KMS-11 (cell line): ENCODE data around the gene SNAPIN.

Experiments
- H2AFZ ChIP-seq: fragments of 200-600 bp; sonication (generic); 2 replicates; pipeline ENCODE4 v1.6.1; 2016; ENCODE audit warnings: antibody characterized with exemption, mixed run types, low read depth
- H3K27ac ChIP-seq: fragments of 200-600 bp; sonication (generic); 2 replicates; pipeline ENCODE4 v1.6.1; 2016; ENCODE audit warnings: mild to moderate bottlenecking, mixed run types
- H3K27me3 ChIP-seq: fragments of 200-600 bp; sonication (generic); 2 replicates; pipeline ENCODE4 v1.6.1; 2017; ENCODE audit warnings: mild to moderate bottlenecking, low read depth, mixed run types, moderate library complexity; ENCODE audit not compliant: insufficient read depth
- H3K36me3 ChIP-seq: fragments of 200-600 bp; sonication (generic); 2 replicates; pipeline ENCODE4 v1.6.1; 2017; ENCODE audit warnings: mild to moderate bottlenecking, mixed run types; ENCODE audit not compliant: insufficient read depth
- H3K4me1 ChIP-seq: fragments of 200-600 bp; sonication (generic); 2 replicates; pipeline ENCODE4 v1.6.1; 2016; ENCODE audit warnings: mild to moderate bottlenecking, low read depth, mixed run types; ENCODE audit not compliant: poor library complexity, severe bottlenecking
- H3K4me2 ChIP-seq: fragments of 200-600 bp; sonication (generic); 2 replicates; pipeline ENCODE4 v1.7.0; 2016; ENCODE audit warnings: mild to moderate bottlenecking, mixed run types
- H3K4me3 ChIP-seq: fragments of 200-600 bp; sonication (generic); IDR thresholded peaks from 2 replicates; pipeline ENCODE4 v1.6.1; 2017; ENCODE audit warnings: low read depth, low read length, mixed read lengths; ENCODE audit not compliant: insufficient read depth
- H3K79me2 ChIP-seq: fragments of 200-600 bp; sonication (generic); 2 replicates; pipeline ENCODE4 v1.6.1; 2016; ENCODE audit warnings: low read depth, mixed run types; ENCODE audit not compliant: insufficient read depth
- H3K9ac ChIP-seq: fragments of 200-600 bp; sonication (generic); 2 replicates; pipeline ENCODE4 v1.6.1; 2016; ENCODE audit warnings: mild to moderate bottlenecking, mixed run types
- H4K20me1 ChIP-seq: fragments of 200-600 bp; sonication (generic); 2 replicates; pipeline ENCODE4 v1.6.1; 2016; ENCODE audit warnings: mild to moderate bottlenecking, mixed run types; ENCODE audit not compliant: insufficient read depth
- TF ChIP-seq, protein P1 (sequence below): fragments of 200-600 bp; sonication (generic); conservative IDR thresholded peaks from 2 replicates; pipeline ENCODE4 v1.6.1; 2017; ENCODE audit warnings: low read depth, mild to moderate bottlenecking, antibody characterized with exemption, low read length, moderate library complexity, mixed read lengths

The SNAPIN gene

GRCh38 chr1:153616144-153616916, 42.2 kb upstream of the SNAPIN start, which contains the start of gene S100A14:
Gene S100A14 (minus strand): TSS chr1:153616325. CDS start chr1:153615858, 467 bp downstream.
- Histone ChIP-seq H3K4me2 (no peak within 1 kb of the TSS), H3K27me3 (no peaks in the 10 kb centered on the region), H3K9ac (no peak within 1 kb of the TSS), H4K20me1 (no peaks in the 10 kb centered on the region), H3K4me3 (no peak within 1 kb of the TSS), H3K27ac (no peak within 1 kb of the TSS), H3K4me1 (no peaks in the 10 kb centered on the region), H2AFZ (no peak within 1 kb of the TSS), H3K36me3 (no peaks in the 10 kb centered on the region), H3K79me2 (no peaks in the 10 kb centered on the region)
- TF ChIP-seq, protein P1, sequence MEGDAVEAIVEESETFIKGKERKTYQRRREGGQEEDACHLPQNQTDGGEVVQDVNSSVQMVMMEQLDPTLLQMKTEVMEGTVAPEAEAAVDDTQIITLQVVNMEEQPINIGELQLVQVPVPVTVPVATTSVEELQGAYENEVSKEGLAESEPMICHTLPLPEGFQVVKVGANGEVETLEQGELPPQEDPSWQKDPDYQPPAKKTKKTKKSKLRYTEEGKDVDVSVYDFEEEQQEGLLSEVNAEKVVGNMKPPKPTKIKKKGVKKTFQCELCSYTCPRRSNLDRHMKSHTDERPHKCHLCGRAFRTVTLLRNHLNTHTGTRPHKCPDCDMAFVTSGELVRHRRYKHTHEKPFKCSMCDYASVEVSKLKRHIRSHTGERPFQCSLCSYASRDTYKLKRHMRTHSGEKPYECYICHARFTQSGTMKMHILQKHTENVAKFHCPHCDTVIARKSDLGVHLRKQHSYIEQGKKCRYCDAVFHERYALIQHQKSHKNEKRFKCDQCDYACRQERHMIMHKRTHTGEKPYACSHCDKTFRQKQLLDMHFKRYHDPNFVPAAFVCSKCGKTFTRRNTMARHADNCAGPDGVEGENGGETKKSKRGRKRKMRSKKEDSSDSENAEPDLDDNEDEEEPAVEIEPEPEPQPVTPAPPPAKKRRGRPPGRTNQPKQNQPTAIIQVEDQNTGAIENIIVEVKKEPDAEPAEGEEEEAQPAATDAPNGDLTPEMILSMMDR, result no peak

DNA sequence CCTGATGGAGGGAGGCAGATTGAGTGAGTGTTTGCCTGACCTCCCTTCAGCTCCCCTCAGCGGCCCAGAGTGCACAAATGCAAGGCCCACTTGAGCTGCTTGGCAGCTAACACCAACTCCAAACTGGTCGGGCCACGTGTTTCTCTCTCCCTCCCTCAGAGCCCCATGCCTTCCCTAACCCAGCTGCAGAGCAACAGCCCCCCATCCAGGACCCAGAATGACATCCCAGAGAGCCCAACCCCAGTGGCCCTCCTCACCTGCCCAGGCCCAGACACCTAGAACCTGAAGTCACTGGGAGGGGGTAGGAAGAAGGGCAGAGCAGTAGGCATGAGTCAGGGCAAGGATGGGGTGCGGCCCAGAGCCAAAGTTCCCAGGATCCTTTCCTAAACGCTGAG, 41.6 kb upstream of the SNAPIN start:
- Histone ChIP-seq H3K36me3 (no peaks in the 10 kb centered on the region), H3K4me2 (no peak overlapping the region), H3K27ac (no peak overlapping the region), H3K27me3 (no peaks in the 10 kb centered on the region), H3K9ac (no peak overlapping the region), H4K20me1 (no peaks in the 10 kb centered on the region), H3K4me1 (no peaks in the 10 kb centered on the region), H3K79me2 (no peaks in the 10 kb centered on the region), H3K4me3 (no peak overlapping the region), H2AFZ (no peak overlapping the region)
- TF ChIP-seq, protein P1, result 0 out of 2 replicates have a peak, but pooled peaks have one; percentile 4

GRCh38 chr1:153617663-153618062, 40.8 kb upstream of the SNAPIN start:
- Histone ChIP-seq H4K20me1 (no peaks in the 10 kb centered on the region), H3K27me3 (no peaks in the 10 kb centered on the region), H3K79me2 (no peaks in the 10 kb centered on the region), H3K27ac (no peak overlapping the region), H2AFZ (0 out of 2 replicates have a peak overlapping the region, but pooled peaks have one; percentile 2), H3K36me3 (no peaks in the 10 kb centered on the region), H3K4me1 (no peaks in the 10 kb centered on the region), H3K9ac (no peak overlapping the region), H3K4me3 (no peak overlapping the region), H3K4me2 (no peak overlapping the region)
- TF ChIP-seq, protein P1, result 0 out of 2 replicates have a peak, but pooled peaks have one; percentile 21

- no peak overlapping the region for H2AFZ ChIP-seq
- H4K20me1 ChIP-seq, result no peaks in the 10 kb centered on the region
- no peak overlapping the region for H3K9ac ChIP-seq
- H3K36me3 ChIP-seq, result no peaks in the 10 kb centered on the region
- H3K27ac ChIP-seq, result no peak overlapping the region
- no peaks in the 10 kb centered on the region for H3K4me1 ChIP-seq
- TF ChIP-seq, protein P1, result no peak
- no peaks in the 10 kb centered on the region for H3K79me2 ChIP-seq
- H3K4me2 ChIP-seq, result no peak overlapping the region
- no peak overlapping the region for H3K4me3 ChIP-seq
- H3K27me3 ChIP-seq, result no peaks in the 10 kb centered on the region
Measured at GRCh38 chr1:153619171-153619570, 39.3 kb upstream of the SNAPIN start.
